Nephron progenitor cell (in vitro differentiated cells): Measurements from ENCODE around the gene GABBR1.
"Not testable (repeated sequence)": the region's sequence is repeated elsewhere in the genome, so short reads cannot be mapped to it uniquely, and the experiment has no call there.

ENCODE experiments used
- DNase-seq: peaks from one replicate; pipeline ENCODE4 v3.0.0; 2021
- H3K27ac Mint-ChIP-seq: 2 replicates; pipeline ENCODE4 v1.8.0; 2021; ENCODE audit warnings: mild to moderate bottlenecking, moderate library complexity, mixed read lengths
- H3K27me3 Mint-ChIP-seq: 2 replicates; pipeline ENCODE4 v1.8.0; 2021; ENCODE audit warnings: mild to moderate bottlenecking, low read depth, mixed read lengths; ENCODE audit not compliant: poor library complexity
- H3K36me3 Mint-ChIP-seq: 2 replicates; pipeline ENCODE4 v1.8.0; 2021; ENCODE audit warnings: low read depth, mixed read lengths
- H3K4me1 Mint-ChIP-seq: 2 replicates; pipeline ENCODE4 v1.8.0; 2021; ENCODE audit warnings: mixed read lengths
- H3K4me3 Mint-ChIP-seq: 2 replicates; pipeline ENCODE4 v1.8.0; 2021; ENCODE audit warnings: mild to moderate bottlenecking, moderate library complexity, mixed read lengths
- H3K9me3 Mint-ChIP-seq: 2 replicates; pipeline ENCODE4 v1.8.0; 2021; ENCODE audit warnings: mild to moderate bottlenecking, moderate library complexity, mixed read lengths
- CTCF ChIP-seq: fragments of 200-600 bp; sonication (generic); IDR thresholded peaks from 2 replicates; pipeline ENCODE4 v1.5.0; 2021; ENCODE audit warnings: antibody characterized with exemption

Gene GABBR1

GRCh38 chr6:29676981-29677601 lies 44.1 kb upstream of the GABBR1 start:
- H3K36me3 Mint-ChIP-seq = no peaks in the 10 kb centered on the region
- no peak overlapping the region for H3K4me3 Mint-ChIP-seq
- no peak for DNase-seq
- peak overlapping the region; percentile 91 for H3K27ac Mint-ChIP-seq
- peaks cover 27% of the 10 kb centered on the region for H3K27me3 Mint-ChIP-seq
- no peak for TF ChIP-seq CTCF
- peaks cover 13% of the 10 kb centered on the region for H3K9me3 Mint-ChIP-seq
- peaks cover 5% of the 10 kb centered on the region for H3K4me1 Mint-ChIP-seq

- no peak for TF ChIP-seq CTCF
- Mint-ChIP-seq H3K27ac (no peak overlapping the region), H3K4me3 (no peak overlapping the region), H3K4me1 (peaks cover 7% of the 10 kb centered on the region), H3K9me3 (peaks cover 10% of the 10 kb centered on the region), H3K36me3 (no peaks in the 10 kb centered on the region), H3K27me3 (peaks cover 34% of the 10 kb centered on the region)
- no peak for DNase-seq
Observed at GRCh38 chr6:29675561-29675960, 42.6 kb upstream of the GABBR1 start.

- Mint-ChIP-seq H3K27me3 (peaks cover 46% of the 10 kb centered on the region), H3K4me1 (peaks cover 9% of the 10 kb centered on the region), H3K9me3 (peaks cover 5% of the 10 kb centered on the region), H3K36me3 (no peaks in the 10 kb centered on the region), H3K27ac (no peak overlapping the region), H3K4me3 (no peak overlapping the region)
- TF ChIP-seq CTCF = no peak
- no peak for DNase-seq
Observed at GRCh38 chr6:29674008-29674407, 41.0 kb upstream of the GABBR1 start.

GRCh38 chr6:29673161-29673560 lies 40.2 kb upstream of the GABBR1 start:
- H3K4me3 Mint-ChIP-seq = no peak overlapping the region
- H3K4me1 Mint-ChIP-seq = peaks cover 9% of the 10 kb centered on the region
- TF ChIP-seq CTCF = no peak
- peaks cover 5% of the 10 kb centered on the region for H3K9me3 Mint-ChIP-seq
- no peak for DNase-seq
- H3K27me3 Mint-ChIP-seq = peaks cover 50% of the 10 kb centered on the region
- H3K27ac Mint-ChIP-seq = no peak overlapping the region
- H3K36me3 Mint-ChIP-seq = no peaks in the 10 kb centered on the region

GRCh38 chr6:29672116-29672515 lies 39.1 kb upstream of the GABBR1 start:
- peaks cover 18% of the 10 kb centered on the region for H3K4me1 Mint-ChIP-seq
- H3K4me3 Mint-ChIP-seq, H3K27ac Mint-ChIP-seq, DNase-seq, H3K9me3 Mint-ChIP-seq, H3K36me3 Mint-ChIP-seq: not testable (repeated sequence)
- peaks cover 56% of the 10 kb centered on the region for H3K27me3 Mint-ChIP-seq

- H3K27ac Mint-ChIP-seq = no peak overlapping the region
- H3K27me3 Mint-ChIP-seq = peaks cover 57% of the 10 kb centered on the region
- peaks cover 3% of the 10 kb centered on the region for H3K9me3 Mint-ChIP-seq
- no peak for DNase-seq
- no peak overlapping the region for H3K4me3 Mint-ChIP-seq
- H3K4me1 Mint-ChIP-seq = peaks cover 24% of the 10 kb centered on the region
- no peak for TF ChIP-seq CTCF
- no peaks in the 10 kb centered on the region for H3K36me3 Mint-ChIP-seq
Observed at GRCh38 chr6:29671026-29671425, 38.0 kb upstream of the GABBR1 start.
